Stimulated activated CD8-positive, alpha-beta memory T cell treated with anti-CD3 and anti-CD28 coated beads, Interleukin-12 subunit alpha, Interleukin-12 subunit beta, amount 100 ng/mL, for 24 hours (primary cell): Measurements from ENCODE around the gene PTPN3.
"Not testable (repeated sequence)": the region's sequence is repeated elsewhere in the genome, so short reads cannot be mapped to it uniquely, and the experiment has no call there.

Source experiments
- DNase-seq: peaks from one replicate; pipeline ENCODE4 v3.0.0-alpha.2; 2020; ENCODE audit errors: extremely low read depth

Gene PTPN3

GRCh38 chr9:109346904-109347303, 151.2 kb downstream of the PTPN3 start:
- DNase-seq: no peak

- DNase-seq: no peak
Measured at GRCh38 chr9:109344866-109345265, 153.2 kb downstream of the PTPN3 start.

GRCh38 chr9:109342878-109343277, 155.2 kb downstream of the PTPN3 start:
- DNase-seq: no peak

- no peak for DNase-seq
Measured at GRCh38 chr9:109341561-109341960, 156.5 kb downstream of the PTPN3 start.

- not testable (repeated sequence) for DNase-seq
Measured at GRCh38 chr9:109340979-109341378, 157.1 kb downstream of the PTPN3 start.

- no peak for DNase-seq
Measured at GRCh38 chr9:109336409-109336808, 161.7 kb downstream of the PTPN3 start.

- no peak for DNase-seq
Measured at GRCh38 chr9:109335929-109336328, 162.2 kb downstream of the PTPN3 start.

- DNase-seq: no peak
Measured at GRCh38 chr9:109335121-109335520, 163.0 kb downstream of the PTPN3 start.

GRCh38 chr9:109331353-109331752, 166.8 kb downstream of the PTPN3 start:
- DNase-seq: no peak

- no peak for DNase-seq
Measured at GRCh38 chr9:109329638-109330258, 168.4 kb downstream of the PTPN3 start.

GRCh38 chr9:109328978-109329637, 169.0 kb downstream of the PTPN3 start:
- no peak for DNase-seq
